ENCODE data around the gene KCTD13. TPM values are rescaled to one million over a fixed set of nuclear protein-coding genes. Genes with fewer than 3 reads are reported as not detected.

Gene KCTD13
- total RNA-seq, 1 donor from 2014 or later: 302 TPM

DNA sequence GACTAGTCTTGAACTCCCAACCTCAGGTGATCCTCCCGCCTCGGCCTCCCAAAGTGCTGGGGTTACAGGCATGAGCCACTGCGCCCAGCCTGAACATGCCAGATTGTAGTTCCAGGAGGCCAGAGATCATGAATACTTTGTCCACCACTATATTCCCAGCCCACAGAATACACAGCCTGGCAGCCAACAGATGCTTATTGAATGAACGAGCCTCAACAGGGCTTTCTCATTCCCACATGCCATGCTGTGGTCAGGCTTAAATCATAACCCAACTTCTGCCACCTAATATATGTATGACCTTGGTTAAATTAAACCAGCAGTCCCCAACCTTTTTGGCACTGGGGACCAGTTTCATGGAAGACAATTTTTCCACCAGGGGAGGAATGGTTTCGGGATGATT, 32.7 kb upstream of the KCTD13 start:
- peaks cover 0 to 2% of the 10 kb centered on the region in 2 donors for H3K4me1 ChIP-seq
- H3K27ac ChIP-seq: no peak overlapping the region
- no peaks in the 10 kb centered on the region for H3K27me3 ChIP-seq
- TF ChIP-seq CTCF (IDR thresholded peaks at IDR 0.05): no peak
- H3K9me3 ChIP-seq: no peaks in the 10 kb centered on the region
- H3K4me3 ChIP-seq: no peak overlapping the region
- H3K36me3 ChIP-seq: no peaks in the 10 kb centered on the region
- no peak for DNase-seq (ENCODE audit: low spot score in 2 of 2)
- intact Hi-C loops (cut with DNase I): no loop called here

GRCh38 chr16:29951625-29952365, 25.8 kb upstream of the KCTD13 start:
- H3K9me3 ChIP-seq: no peaks in the 10 kb centered on the region
- H3K27me3 ChIP-seq: no peaks in the 10 kb centered on the region
- no peak overlapping the region for H3K27ac ChIP-seq
- intact Hi-C loops (cut with DNase I): no loop called here
- no peaks in the 10 kb centered on the region for H3K4me1 ChIP-seq
- no peaks in the 10 kb centered on the region for H3K36me3 ChIP-seq
- no peak overlapping the region for H3K4me3 ChIP-seq
- no peak for TF ChIP-seq CTCF (IDR thresholded peaks at IDR 0.05)
- DNase-seq (ENCODE audit: low spot score in 2 of 2): no peak

GRCh38 chr16:29950806-29951461, 24.9 kb upstream of the KCTD13 start:
- intact Hi-C loops (cut with DNase I): no loop called here
- no peaks in the 10 kb centered on the region for H3K27me3 ChIP-seq

GRCh38 chr16:29947897-29948296, 21.9 kb upstream of the KCTD13 start:
- no peak overlapping the region for H3K27ac ChIP-seq
- no peaks in the 10 kb centered on the region for H3K4me1 ChIP-seq
- no peaks in the 10 kb centered on the region for H3K9me3 ChIP-seq
- no peak for TF ChIP-seq CTCF (IDR thresholded peaks at IDR 0.05)
- H3K36me3 ChIP-seq: no peaks in the 10 kb centered on the region
- DNase-seq (ENCODE audit: low spot score in 2 of 2): no peak
- H3K27me3 ChIP-seq: no peaks in the 10 kb centered on the region
- intact Hi-C loops (cut with DNase I): no loop called here
- H3K4me3 ChIP-seq: no peak overlapping the region

More at GRCh38 chr16:29950806-29951461, 24.9 kb upstream of the KCTD13 start:
- no peak for DNase-seq (ENCODE audit: low spot score in 2 of 2)
- H3K4me1 ChIP-seq: no peaks in the 10 kb centered on the region
- H3K27ac ChIP-seq: no peak overlapping the region
- H3K4me3 ChIP-seq: no peak overlapping the region
- H3K9me3 ChIP-seq: no peaks in the 10 kb centered on the region
- TF ChIP-seq CTCF (IDR thresholded peaks at IDR 0.05): no peak
- no peaks in the 10 kb centered on the region for H3K36me3 ChIP-seq

DNA sequence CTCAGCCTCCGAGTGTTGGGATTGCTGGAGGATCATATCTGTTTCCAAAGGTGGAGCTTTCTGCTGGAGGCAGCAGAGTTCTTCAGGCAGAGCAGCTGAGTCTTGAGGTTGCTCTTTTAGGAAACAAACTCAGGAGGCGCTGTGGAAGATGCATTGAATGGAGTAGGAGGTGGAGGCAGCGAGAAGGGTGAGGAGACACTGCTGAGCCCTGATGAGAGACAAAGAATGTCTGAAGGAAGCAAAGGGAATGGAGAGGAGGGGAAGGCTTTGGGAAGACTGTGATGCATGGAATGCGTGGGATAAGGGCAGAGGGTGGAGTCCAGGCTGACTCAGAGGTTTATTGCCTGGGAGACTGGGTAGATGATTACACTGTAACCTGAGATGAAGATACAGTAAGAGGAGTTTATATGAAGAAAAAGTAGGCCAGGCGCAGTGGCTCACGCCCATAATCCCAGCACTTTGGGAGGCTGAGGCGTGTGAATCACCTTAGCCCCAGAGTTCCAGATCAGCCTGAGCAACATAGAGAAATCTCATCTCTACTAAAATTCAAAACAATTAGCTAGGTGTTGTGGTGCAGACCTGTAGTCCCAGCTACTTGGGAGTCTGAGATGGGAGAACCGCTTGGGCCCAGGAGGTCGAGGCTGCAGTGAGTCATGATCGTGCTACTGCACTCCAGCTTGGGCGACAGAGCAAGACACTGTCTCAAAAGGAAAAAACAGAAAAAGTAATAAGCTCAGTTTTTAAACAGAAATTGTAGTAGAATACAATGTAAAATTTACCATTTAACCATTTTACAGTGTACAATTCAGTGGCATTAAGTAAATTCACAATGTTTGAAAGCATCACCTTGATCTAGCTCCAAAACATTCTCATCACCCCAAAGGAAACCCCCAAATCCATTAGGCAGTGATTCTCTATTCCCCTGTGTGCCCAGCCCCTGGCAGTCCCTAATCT, 18.1 kb upstream of the KCTD13 start:
- intact Hi-C loops (cut with DNase I): no loop called here
- H3K36me3 ChIP-seq: no peaks in the 10 kb centered on the region
- no peak overlapping the region for H3K4me3 ChIP-seq
- no peak for TF ChIP-seq CTCF (IDR thresholded peaks at IDR 0.05)
- no peaks in the 10 kb centered on the region for H3K27me3 ChIP-seq
- H3K27ac ChIP-seq: no peak overlapping the region
- DNase-seq (ENCODE audit: low spot score in 2 of 2): no peak
- no peaks in the 10 kb centered on the region for H3K4me1 ChIP-seq
- H3K9me3 ChIP-seq: no peaks in the 10 kb centered on the region

Measured in ascending aorta (tissue), 2 donors.